NB4 (cell line): ENCODE measurements around the gene TPD52L1.

Experiments used
- POLR2A ChIP-seq: IDR thresholded peaks from 2 replicates; pipeline ENCODE4 v1.6.1; 2011; ENCODE audit warnings: mild to moderate bottlenecking; ENCODE audit not compliant: insufficient read length; ENCODE audit errors: extremely low read depth
- TF ChIP-seq, protein P1 (sequence below): IDR thresholded peaks from one replicate; pipeline ENCODE4 v1.5.1; 2012; ENCODE audit warnings: low read depth, low read length
- TF ChIP-seq, protein P2 (sequence below): IDR thresholded peaks from 2 replicates; pipeline ENCODE4 v1.6.1; 2011; ENCODE audit warnings: low read depth, low read length

DNA sequence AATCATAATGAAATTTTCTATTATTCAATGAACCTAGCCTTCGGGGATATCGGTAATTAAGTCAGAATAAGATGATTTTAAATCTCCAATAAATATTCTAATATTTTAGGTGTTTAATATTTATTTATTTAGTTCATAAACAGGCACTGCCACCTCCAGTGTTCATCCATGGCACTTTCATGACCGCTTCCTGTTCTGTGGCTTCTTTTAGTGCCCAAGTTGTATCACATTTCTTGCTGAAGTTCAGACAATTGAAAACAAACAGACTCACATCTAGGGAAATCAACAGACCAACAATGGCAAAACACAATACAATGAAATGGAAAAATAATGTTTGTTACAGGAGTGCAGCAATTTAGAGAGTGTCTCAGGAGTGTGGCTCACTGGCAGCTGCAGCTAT is 122.2 kb downstream of the TPD52L1 start:
- no peak for TF ChIP-seq POLR2A
- TF ChIP-seq, protein P1, sequence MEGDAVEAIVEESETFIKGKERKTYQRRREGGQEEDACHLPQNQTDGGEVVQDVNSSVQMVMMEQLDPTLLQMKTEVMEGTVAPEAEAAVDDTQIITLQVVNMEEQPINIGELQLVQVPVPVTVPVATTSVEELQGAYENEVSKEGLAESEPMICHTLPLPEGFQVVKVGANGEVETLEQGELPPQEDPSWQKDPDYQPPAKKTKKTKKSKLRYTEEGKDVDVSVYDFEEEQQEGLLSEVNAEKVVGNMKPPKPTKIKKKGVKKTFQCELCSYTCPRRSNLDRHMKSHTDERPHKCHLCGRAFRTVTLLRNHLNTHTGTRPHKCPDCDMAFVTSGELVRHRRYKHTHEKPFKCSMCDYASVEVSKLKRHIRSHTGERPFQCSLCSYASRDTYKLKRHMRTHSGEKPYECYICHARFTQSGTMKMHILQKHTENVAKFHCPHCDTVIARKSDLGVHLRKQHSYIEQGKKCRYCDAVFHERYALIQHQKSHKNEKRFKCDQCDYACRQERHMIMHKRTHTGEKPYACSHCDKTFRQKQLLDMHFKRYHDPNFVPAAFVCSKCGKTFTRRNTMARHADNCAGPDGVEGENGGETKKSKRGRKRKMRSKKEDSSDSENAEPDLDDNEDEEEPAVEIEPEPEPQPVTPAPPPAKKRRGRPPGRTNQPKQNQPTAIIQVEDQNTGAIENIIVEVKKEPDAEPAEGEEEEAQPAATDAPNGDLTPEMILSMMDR, result no peak
- TF ChIP-seq, protein P2, sequence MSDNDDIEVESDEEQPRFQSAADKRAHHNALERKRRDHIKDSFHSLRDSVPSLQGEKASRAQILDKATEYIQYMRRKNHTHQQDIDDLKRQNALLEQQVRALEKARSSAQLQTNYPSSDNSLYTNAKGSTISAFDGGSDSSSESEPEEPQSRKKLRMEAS, result no peak
